ENCODE results near the gene CALN1.

The CALN1 gene

GRCh38 chr7:72035266-72035665, 376.9 kb downstream of the CALN1 start:
- no peak for DNase-seq (ENCODE audit: low read depth)

- DNase-seq (ENCODE audit: low read depth) = no peak
Measured at GRCh38 chr7:72032934-72033333, 379.2 kb downstream of the CALN1 start.

GRCh38 chr7:72030994-72031667, 381.0 kb downstream of the CALN1 start:
- DNase-seq (ENCODE audit: low read depth) = no peak

DNA sequence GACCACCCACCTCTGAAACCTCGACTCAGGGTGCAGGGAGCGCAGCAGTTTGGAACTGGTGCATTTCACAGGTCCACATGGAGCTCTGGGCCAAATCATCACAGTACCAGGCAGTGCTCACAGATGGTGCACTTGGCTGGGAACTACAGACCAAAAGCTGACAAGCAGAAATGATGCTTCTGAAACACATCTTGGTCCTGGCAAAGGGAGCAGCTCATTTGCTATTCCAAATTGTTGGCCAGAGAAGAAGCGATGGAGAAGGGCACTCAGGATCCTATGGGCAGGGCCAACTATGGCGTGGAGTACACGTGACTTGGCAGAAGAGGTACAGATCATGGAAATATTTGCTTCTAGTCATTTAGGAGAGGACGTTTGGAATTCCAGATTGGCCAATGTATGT, 383.9 kb downstream of the CALN1 start:
- DNase-seq (ENCODE audit: low read depth) = no peak

- DNase-seq (ENCODE audit: low read depth) = no peak
Measured at GRCh38 chr7:72025381-72025960, 386.7 kb downstream of the CALN1 start.

DNA sequence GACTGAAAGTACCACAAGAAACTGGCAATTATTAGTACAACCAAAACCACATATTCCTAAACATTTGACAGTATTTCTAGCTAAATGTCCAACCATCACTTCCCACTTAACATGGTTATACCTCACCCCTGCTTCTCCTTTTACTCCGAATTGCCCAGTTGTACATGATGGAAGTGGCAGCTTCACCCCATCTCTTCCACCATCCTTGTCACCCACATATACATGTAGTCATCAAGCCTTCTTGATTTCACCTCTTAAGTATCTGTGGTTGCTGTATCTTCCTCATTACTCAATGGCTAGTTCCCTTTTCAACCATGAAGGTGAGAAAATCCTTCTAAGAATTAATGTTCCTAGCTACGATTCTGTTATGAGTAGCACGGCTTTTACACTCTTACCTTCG, 388.2 kb downstream of the CALN1 start:
- DNase-seq (ENCODE audit: low read depth) = no peak

DNA sequence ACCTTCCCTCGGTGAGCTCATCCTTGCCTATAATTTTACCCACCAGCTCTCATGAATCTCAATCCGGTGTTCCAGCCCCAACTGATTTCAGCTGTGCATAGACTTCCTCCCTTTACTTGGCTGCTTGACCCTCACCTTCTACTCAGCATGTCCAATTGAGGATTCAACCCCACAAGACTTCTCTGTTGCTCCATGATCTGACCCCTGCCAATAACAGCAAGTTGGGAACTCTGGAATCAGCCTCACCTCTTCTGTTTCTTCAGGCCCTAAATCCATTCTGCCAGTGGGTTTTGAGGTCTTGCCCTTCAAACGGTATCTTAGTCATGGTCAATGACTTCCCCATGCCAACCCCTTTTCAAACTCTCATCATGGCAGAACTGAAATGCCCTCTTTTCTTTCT, 390.4 kb downstream of the CALN1 start:
- DNase-seq (ENCODE audit: low read depth) = no peak

- no peak for DNase-seq (ENCODE audit: low read depth)
Measured at GRCh38 chr7:72020311-72020710, 391.8 kb downstream of the CALN1 start.

DNA sequence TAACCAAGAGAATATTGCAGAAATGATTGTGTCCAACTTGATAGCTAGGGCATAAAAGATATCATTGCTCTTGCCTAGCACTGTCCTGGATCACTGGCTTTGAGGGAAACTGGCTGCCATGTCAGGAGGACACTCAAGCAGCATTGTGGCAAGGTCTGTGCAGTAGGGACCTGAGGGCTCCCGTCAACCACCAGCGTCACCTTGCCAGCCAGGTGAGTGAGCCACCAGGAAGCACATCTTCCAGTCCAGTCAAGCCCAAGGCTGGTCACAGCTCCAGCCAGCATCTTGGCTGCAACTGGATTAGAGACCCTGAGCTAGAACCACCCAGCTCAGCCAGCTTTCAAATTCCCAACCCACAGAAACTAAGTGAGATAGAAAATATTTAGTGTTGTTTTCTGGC, 392.7 kb downstream of the CALN1 start:
- no peak for DNase-seq (ENCODE audit: low read depth)

DNA sequence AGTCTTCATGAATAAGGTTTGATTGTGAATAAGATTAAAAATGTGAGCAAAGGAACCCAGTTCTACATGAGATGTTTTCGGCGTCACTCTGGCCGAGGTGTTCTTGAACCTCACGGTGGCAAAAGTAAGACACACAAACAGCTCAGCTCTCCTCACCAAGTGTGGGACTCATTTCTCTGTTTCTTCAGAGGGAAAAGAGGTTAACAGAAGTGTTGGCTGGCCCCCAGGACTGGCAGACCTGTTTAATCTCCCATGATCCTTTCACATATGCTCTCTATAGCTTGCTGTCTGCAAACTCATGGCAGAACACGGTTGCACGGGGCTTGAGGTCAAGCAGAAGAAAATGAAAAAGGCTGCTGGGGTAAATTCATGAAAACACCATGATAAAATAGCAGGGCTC, 394.4 kb downstream of the CALN1 start:
- no peak for DNase-seq (ENCODE audit: low read depth)

GRCh38 chr7:72016574-72016973, 395.6 kb downstream of the CALN1 start:
- no peak for DNase-seq (ENCODE audit: low read depth)

GRCh38 chr7:72015136-72015535, 397.0 kb downstream of the CALN1 start:
- no peak for DNase-seq (ENCODE audit: low read depth)

DNA sequence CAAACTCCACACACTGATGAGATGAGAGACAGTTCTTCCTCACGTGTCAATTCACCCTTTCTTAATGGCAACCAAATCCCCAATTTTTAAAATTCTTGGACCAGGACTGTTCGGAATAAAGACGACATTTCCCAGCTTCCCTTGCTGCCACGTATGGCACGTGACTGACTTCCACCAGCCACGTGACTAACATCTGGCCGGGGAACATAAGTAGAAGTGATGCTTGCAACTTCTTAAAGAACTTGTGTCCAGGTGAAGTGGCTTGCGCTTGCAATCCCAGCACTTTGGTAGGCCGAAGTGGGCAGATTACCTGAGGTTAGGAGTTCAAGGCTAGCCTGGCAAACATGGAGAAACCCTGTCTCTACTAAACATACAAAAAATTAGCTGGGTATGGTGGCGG, 405.1 kb downstream of the CALN1 start:
- DNase-seq (ENCODE audit: low read depth) = no peak

DNA sequence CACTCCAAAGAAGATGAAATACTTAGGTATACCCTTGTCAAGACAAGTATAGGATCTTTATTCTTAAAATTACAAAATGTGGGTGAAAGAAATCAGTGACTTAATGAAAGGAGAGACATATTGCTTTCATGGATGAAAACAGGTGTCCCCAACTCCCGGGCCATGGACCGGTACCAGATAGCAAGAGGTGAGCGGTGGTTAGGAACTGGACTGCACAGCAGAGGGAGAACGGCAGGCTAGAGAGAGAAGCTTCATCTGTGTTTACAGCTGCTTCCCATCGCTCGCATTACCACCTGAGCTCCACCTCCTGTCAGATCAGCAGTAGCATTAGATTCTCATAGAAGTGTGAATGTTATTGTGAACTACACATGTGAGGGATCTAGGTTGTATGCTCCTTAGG, 408.9 kb downstream of the CALN1 start:
- no peak for DNase-seq (ENCODE audit: low read depth)

DNA sequence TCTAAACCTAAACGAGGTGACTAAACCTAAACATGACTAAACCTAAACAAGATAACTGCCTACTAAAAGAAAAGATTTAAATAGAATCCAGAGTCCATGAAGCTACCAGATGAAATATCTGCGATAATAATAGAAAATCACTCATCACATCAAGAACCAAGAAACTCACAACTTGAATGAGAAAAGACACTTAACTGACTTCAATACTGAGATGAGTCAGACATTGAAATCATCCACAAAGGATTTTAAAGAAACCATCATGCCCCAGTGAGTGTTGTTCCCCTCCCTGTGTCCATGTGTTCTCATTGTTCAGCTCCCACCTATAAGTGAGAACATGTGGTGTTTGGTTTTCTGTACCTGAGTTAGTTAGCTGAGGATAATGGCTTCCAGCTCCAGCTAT, 416.0 kb downstream of the CALN1 start:
- no peak for DNase-seq (ENCODE audit: low read depth)

DNA sequence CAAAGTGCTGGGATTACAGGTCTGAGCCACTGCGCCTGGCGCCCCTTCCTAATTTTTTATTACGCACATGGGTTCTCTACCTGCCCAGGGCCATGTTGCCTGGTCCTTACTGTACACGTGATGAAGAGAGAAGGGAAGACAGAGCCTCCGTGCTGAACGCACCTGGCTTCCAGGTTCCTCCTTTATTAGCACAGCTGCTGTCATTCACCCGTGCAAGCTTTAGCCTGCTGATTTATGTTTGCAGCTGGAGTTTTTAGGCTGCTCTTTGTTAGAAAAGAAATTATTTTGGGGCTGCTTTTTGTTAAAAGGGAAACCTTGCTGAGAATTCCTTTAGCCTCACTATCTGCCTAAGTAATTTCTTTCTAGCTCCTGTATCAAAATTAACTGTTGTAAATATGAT, 417.0 kb downstream of the CALN1 start:
- DNase-seq (ENCODE audit: low read depth) = no peak

DNA sequence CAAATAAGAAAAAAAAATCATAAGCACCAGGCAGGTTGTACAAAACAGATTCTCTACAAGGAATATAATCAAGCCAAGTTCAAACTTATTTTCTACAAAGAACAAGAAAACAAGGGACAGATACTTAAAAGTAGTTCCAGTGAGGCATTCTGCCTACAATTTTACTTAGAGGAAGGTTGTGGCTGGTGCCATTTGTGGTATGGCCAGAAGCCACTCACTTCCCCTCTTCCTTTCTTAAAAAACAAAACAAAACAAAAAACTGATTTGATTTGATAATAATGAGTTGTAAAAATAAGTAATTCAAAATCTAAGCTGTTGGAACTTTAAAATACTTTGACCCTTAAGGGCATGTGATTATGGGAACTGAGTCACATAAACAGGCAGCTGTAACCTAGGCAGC, 420.6 kb downstream of the CALN1 start:
- DNase-seq (ENCODE audit: low read depth) = no peak

- DNase-seq (ENCODE audit: low read depth) = no peak
Measured at GRCh38 chr7:71990138-71990462, 422.0 kb downstream of the CALN1 start.

DNA sequence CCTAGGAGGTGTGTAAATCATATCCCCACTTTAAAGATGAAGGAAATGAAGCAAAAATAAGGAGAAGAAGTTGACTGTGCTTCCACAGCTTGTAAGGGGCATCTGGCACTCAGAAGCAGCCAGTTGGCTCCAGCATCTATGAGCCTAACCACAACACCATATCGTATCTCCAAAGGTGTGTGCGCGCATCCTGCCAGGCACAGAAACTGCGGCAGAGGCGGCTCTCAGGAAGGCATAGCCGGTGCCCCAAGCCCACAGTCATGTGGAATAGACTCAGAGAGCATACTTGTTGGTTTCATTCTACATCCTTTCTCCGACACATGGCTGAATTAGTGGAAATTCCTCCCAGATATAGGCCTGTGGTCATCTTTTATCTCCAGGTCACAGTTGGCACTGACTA, 423.9 kb downstream of the CALN1 start:
- no peak for DNase-seq (ENCODE audit: low read depth)

- DNase-seq (ENCODE audit: low read depth) = no peak
Measured at GRCh38 chr7:71987200-71987767, 424.9 kb downstream of the CALN1 start.

DNA sequence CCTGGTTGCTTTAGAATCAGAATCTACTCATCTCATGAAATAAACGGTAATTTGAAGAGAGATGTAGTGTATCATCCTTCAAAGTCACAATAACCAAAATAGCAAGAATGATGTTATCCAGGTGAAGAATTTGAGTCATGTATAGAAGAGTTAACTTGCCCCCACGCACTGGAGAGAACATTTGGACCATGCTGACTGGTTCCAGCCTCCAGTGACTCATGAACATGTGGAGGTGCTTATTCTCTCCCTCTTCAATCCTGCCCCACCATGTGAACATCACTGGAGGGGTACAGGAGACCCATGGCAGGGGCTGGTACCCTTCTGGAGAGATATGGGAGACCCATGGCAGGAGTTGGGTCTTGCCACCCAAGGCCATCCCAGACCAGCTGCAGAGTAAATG, 427.8 kb downstream of the CALN1 start:
- DNase-seq (ENCODE audit: low read depth) = no peak

DNA sequence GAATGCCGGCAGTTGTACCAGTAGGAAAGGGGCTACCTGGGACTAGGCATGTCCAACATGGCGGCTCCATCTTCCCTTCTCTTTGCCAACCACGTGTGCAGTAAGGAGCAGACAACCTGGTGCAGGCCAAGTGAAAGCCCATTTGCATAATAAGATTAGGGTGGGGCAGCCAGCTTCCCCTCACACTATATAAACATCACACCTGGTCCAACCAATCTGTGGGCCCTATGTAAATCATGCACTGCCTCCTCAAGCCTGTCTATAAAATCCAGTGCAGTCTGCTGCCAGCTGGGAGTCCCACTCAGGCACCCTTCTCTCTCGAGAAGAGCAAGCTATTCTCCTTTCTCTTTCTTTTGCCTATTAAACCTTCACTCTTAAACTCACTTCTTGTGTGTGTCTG, 429.3 kb downstream of the CALN1 start:
- DNase-seq (ENCODE audit: low read depth) = no peak

GRCh38 chr7:71976645-71977044, 435.5 kb downstream of the CALN1 start:
- DNase-seq (ENCODE audit: low read depth) = no peak

- no peak for DNase-seq (ENCODE audit: low read depth)
Measured at GRCh38 chr7:71974611-71975010, 437.5 kb downstream of the CALN1 start.
